Pons (tissue), 1 donor: ENCODE data around the gene AP5Z1.

Experiments used
- DNase-seq: peaks from one replicate; pipeline ENCODE4 v3.0.0-alpha.2; 2016; ENCODE audit warnings: low spot score

The AP5Z1 gene, protein sequence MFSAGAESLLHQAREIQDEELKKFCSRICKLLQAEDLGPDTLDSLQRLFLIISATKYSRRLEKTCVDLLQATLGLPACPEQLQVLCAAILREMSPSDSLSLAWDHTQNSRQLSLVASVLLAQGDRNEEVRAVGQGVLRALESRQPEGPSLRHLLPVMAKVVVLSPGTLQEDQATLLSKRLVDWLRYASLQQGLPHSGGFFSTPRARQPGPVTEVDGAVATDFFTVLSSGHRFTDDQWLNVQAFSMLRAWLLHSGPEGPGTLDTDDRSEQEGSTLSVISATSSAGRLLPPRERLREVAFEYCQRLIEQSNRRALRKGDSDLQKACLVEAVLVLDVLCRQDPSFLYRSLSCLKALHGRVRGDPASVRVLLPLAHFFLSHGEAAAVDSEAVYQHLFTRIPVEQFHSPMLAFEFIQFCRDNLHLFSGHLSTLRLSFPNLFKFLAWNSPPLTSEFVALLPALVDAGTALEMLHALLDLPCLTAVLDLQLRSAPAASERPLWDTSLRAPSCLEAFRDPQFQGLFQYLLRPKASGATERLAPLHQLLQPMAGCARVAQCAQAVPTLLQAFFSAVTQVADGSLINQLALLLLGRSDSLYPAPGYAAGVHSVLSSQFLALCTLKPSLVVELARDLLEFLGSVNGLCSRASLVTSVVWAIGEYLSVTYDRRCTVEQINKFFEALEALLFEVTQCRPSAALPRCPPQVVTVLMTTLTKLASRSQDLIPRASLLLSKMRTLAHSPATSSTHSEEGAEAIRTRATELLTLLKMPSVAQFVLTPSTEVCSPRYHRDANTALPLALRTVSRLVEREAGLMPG

DNA sequence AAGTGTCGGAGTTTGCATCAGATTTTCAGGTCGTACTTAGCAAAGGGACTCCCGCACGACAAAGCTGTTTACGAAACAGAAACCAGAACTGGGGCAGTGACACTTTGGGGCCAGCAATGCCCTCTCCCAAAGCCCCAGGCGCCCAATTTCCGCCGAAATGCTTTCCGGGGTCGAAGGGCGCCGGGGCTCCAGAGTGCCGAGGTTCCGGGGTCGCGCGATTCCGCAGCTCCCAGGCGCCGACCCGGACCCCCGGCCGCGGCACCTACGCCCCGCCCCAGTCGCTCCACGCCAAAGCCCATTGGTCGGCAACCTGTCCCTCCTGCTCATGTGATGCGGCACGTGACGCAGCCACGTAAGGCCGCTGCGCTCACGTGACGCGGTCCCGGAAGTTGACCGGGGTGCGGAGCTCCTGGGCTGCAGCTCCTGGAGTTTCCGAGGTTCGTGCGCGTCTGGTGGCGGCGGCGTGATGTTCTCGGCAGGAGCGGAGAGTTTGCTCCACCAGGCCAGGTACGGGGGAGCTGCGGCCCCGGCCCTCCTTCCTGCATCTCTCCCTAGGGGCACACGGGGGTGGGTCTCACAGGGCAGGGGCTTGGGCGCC lies at the start of gene AP5Z1:
AP5Z1 (plus strand) TSS at position 374 of the 598 bp plus-strand sequence; CDS start at position 467, 93 bp downstream.
- DNase-seq, result peak; percentile 95

DNA sequence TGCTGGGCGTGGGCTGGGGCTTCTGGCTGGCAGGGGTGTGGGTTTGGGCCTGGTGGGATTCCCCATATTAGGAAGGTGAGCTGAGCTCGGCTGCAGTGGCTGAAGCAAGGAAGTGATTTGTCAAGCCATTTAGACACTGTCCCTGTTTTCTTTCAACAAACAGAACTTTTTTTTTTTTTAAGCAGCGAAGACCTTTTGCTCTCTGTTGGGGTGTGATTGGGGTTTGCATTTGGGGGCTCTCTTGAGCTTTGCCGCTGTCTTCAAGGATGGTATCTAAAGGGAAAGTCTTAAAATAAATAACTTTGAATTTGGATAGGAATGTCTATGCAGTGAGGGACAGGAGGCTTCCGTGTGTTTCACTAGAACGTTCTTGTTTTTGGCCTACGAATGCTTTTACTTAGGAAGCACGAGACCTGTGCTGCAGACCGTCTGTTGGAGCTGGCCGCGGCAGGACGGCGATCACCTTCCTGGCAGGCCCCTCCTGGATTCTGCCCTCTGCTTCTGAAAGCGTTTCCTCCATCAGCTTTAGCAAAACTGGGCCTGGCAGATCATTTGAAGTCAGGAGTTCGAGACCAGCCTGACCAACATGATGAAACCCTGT lies 49.5 kb upstream of the AP5Z1 start:
- no peak for DNase-seq

DNA sequence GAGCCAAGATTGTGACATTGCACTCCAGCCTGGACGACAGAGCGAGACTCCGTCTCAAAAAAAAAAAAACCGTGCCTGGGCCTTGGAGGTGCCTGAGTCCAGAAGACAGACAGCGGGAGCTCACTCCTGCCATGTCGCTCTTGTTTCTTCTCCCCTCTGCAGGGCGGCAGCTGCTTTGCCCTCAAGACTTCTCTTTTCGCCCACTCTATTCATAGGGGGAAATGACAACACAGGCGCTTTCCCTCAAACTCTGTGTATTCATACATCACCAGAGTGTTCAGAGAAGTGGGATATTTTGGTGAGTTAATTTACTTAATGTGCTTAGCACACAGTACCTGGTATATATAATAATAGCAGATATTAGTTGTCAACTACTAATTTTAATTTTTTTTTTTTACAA lies 48.9 kb upstream of the AP5Z1 start:
- no peak for DNase-seq

DNA sequence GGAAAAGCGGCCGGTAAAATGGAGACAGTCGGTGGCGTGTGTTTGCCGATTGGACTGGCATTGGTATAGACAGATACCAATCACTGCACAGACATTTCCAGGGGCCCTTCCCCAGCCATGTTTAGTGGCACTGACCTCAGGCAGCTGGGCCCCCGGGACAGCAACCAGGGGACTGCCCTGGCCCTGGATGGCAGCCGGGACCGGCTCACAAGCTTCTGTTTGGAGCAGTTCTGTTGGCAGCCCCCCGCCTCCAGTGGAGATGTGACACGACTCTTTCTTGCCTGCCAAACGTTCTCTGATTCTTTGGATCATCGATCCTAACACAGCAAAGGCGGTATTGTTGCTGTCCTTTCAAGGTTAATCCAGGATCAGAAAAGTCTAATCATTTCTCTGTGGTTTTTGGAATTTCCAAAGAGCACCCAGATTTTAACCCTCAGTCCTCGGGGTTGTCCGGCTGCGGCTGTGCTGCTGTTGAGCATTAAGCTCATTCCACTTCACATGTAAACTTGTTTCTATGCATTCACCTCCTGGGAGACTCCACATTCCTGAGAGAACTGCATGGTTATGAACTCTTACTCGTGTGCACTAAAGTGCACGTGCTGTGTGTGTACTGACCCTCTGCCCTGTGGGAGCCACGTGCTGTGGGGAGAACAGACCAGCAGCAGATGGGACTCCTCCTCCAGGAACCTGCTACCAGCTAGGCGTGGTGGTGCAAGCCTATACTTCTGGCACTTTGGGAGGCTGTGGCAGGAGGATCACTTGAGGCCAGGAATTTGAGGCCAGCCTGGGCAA lies 47.3 kb upstream of the AP5Z1 start:
- DNase-seq, result no peak

DNA sequence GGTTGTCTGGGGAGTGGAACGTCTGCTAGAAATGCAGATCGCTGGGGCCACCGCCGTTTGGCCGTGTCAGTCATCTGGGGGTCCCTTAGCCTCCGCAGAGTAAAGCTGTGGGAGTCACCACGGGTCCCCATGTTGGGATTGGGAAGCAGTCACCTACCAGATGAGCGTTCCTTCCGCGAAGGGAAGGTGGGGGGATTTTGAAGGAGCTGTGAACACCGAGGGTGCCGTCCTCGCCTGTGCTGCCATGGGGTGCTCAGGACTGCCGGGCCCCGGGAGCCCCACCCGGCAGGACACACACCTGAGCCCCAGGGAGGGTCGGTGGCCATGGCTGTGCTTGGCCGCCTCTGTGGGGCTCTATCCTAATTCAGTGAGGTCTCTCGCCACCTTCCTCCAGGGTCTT lies 46.2 kb upstream of the AP5Z1 start:
- no peak for DNase-seq

DNA sequence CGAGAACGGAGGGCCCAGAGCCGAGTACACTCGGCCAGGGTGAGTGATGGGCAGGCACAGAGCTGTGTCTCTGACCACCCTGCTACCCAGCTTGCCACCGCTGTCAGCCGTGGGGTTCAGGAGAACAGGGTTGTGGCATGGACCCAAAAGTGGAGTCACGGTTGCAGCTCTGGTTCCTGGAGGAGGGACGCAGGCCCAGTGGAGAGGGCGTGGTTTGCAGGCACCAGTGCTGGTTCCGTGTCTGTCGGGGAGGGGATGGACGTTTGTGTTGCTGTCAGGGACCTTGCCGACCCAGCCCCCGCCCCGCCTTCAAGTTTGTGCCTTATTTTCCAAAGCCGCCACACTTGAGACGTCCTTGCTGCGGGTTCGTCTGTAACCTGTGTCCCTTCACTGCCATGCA lies 45.1 kb upstream of the AP5Z1 start:
- DNase-seq, result no peak

DNA sequence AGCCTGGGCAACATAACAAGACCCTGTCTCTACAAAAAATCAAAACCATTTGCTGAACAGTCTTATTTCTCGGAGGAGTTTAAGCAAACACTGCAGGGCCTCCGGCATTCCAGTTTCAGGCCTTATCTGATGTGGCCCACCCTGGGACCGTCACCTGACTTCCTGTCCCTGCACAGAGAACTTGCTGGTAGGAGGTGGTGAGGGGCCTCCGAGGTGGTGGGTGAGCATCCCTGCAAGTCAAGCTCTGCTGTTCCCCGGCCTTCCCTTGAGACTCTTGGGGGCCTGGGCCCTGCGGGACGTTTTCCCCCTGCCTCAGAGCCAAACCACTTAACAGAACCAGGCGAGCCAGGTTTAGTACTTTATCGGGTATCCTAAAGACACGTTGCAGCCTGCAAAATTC lies 44.5 kb upstream of the AP5Z1 start:
- DNase-seq, result no peak

DNA sequence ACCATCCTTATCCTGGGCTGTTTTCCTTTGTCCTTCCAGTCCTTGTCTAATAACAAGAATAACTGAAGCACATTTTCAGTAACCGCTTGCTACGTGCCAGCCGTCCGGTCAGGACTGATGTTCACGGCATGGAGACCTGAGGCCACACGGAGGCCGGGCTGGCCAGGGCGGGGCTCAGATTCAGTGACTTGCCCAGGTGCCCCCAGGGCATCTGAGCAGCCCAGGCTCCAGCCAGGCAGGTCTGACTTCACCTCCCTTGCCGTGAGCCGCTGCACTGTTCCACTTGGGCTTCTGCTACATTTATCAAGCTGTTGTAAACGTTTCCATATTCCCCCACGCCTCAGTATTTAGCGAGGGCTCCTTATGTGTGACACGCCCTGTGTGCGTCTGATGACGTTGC lies 43.6 kb upstream of the AP5Z1 start:
- DNase-seq, result no peak

DNA sequence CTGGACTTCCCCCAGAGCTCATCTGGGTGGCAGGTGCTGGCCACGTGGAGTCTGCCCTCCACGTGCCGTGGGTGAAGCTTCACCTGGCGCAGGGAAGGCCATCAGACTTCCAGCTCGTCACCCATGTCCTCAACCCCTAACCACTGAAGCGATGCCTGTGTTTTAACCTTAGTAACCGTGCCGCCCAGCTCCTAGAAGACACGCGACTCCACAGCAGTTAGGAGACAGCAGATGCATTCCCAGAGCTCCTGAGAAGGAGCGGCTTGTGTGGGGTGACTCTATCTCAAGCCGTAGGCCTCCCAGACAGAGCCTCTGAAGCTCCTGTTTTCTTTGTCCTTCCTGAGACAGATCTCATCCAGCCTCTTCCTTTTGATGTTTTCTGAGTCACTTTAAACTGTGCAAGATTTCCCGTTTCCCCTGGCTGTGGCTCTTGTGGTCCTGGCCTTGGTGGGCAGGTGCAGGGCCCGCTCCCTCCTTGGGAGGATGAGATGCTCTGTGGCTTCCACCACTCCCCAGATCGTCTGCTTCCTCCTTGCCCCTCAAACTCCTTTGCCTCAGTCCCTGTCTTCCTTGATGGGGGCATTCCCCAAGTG lies 41.4 kb upstream of the AP5Z1 start:
- DNase-seq, result no peak

DNA sequence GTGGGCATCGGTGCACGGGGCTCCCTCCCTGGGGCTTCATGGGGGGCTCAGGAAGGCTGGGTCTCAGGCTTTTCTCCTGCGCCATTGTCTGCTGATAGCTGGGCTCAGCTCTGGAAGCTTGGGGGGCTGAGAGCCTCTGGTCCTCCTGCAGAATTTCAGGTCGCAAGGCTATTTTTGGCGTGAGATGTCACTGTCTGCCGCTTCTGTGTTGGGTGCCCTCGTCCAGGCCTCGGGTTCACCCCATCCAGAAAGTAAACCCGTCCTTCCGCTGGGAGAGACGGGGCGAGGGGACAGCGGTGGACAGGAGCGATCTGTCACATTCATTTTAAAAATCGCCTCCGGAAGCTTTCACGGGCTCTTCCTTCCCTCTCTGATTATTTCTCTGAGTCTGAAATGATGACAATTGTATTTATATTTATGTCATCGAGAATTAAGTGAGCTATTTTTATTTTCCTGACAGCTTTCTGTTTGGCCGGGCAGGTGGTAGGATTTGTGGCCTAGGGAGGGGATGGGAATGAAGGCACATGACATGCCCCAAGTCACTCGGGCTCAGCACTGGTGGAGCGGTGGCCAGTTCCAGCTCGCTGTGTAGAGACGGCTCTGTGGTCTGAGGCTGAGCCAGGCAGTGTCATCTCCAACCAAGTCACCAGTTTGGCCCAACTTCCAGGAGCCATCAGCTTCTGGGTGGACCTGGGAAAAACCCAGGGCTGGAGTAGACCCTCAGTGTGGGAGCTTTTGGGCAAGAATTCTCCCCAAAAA lies 40.7 kb upstream of the AP5Z1 start:
- DNase-seq, result peak; percentile 83

DNA sequence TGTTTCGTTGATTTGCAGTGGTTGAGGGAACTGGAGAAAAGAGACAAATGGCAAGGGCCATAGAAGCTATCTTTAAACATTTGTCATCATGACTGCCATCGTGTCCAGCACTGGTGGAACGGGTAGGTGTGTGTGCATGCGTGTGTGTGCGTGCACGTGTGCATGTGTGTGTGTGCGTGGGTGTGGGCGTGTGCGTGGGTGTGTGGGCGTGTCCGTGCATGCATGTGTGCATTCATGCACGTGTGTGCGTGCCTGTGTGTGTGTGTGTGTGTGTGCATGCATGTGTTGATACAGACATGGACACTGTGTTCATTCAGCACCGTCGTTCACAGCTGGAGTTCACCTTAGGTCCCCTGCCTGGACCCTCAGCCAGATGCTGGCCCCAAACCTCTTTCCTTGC lies 38.1 kb upstream of the AP5Z1 start:
- no peak for DNase-seq

DNA sequence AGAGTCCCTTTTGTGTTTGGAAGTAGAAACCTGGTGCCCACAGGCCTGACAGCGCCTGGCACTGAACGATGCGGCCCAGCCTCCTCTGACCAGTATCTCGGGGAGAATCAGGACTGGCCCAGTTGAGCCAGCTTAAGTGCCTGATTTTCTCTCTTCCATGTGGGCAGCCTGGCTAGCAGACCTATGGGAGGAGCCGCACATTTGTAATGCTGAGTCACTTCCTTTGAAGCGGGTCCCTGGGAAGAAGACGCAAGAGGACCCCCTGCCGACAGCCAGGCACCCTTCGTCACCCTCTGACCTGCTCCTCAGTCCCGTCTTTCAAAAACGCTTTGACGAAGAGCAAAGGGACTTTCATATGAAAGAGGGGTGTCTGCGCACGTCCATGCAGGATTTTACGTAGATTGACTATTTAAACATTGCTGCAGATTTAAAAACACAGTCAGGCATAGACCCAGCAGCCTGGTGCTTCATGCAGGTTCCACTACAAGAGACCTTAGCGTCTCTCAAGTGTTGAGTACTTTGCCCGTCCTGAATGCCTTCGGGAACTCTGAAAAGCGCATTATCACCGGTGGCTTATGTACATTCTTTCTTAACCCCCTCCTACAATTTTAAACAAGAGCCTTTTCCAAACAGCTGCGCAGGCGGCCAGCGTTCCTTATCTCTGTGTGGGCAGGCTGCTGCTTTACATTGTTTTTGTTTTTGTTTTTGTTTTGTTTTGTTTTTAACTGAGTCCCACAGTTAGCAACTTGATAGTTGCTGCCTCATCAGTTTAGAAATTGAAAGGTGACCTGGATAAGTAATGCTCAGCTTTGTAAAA lies 36.5 kb upstream of the AP5Z1 start:
- peak; percentile 71 for DNase-seq

DNA sequence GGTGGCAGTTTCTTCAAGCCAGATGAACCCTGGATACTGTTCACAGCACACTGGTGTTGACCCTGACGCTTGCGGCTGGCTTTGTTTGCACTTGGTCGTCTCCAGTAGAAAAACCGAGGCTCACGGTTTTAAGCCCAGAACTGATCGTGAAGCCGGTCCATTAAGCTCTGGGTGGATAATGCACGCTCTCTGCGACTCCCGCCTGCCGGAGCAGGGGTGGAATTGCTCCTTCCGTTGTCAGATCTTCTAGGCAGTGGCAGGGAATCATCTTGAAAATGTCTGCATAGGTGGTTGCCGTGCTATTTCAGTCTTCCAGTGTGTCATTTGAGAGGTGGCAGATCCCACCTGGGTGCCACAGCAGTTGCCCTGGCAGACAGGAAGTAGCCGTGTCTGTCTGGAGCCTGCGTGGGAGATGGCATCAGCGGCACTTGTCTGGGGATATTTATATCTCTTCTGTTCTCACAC lies 35.9 kb upstream of the AP5Z1 start:
- DNase-seq, result peak; percentile 72

DNA sequence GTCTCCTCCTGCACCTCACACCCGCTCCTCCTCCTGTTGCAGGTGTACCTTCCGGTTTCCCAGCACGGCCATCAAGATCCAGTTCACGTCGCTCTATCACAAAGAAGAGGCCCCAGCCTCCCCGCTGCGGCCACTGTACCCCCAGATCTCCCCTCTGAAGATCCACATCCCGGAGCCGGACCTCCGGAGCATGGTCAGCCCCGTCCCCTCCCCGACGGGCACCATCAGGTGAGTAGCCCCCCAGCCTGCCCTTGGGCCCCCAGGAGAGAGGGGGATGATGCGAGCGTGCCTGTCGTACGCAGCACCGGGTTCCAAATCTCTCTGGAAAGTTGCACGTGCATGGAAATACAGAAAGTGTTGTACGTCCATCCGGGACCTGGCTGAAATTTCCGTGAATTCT lies 34.6 kb upstream of the AP5Z1 start:
- no peak for DNase-seq

DNA sequence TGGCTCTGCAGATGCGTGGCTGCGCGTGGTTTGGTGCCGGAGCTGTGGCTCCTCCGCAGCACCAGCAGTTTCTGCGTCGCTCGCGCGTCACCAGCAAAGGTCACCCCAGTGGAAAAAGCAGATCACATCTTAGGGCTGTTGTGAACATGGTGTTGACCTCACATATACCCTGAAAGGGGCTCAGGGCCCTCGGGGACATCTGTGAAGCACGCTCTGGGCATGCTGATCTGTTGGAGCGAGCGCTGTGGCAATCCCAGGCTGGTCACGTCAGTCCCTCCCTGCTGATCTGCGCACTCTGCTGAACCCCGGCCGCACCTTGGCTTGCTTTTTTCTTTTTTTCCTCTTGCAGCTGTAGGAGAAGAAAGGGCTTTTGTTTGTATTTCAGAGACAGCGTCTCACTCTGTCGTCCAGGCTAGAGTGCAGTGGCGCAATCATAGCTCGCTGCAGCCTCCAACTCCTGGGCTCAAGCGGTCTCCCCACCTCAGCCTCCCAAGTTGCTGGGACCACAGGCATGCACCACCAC lies 33.3 kb upstream of the AP5Z1 start:
- peak; percentile 74 for DNase-seq

DNA sequence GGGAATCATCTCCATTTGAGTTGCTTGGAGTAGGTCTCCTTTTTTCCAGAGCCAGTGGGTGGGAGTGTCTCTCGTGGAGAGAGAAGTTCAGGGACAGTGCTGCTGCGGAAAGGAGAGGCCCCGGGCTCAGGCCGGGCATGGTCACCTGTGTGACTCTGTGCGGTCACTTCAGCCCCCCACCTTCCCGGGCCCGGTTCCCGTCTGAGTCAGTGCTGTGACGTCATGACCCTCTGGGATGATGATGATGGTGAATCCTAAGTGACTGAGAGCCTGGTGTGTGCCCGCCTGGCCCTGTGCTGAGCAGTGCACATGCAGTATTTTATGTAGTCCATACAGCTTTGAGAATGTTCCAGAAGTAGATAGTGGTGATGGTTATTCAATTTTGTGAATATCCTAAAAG lies 32.6 kb upstream of the AP5Z1 start:
- no peak for DNase-seq

DNA sequence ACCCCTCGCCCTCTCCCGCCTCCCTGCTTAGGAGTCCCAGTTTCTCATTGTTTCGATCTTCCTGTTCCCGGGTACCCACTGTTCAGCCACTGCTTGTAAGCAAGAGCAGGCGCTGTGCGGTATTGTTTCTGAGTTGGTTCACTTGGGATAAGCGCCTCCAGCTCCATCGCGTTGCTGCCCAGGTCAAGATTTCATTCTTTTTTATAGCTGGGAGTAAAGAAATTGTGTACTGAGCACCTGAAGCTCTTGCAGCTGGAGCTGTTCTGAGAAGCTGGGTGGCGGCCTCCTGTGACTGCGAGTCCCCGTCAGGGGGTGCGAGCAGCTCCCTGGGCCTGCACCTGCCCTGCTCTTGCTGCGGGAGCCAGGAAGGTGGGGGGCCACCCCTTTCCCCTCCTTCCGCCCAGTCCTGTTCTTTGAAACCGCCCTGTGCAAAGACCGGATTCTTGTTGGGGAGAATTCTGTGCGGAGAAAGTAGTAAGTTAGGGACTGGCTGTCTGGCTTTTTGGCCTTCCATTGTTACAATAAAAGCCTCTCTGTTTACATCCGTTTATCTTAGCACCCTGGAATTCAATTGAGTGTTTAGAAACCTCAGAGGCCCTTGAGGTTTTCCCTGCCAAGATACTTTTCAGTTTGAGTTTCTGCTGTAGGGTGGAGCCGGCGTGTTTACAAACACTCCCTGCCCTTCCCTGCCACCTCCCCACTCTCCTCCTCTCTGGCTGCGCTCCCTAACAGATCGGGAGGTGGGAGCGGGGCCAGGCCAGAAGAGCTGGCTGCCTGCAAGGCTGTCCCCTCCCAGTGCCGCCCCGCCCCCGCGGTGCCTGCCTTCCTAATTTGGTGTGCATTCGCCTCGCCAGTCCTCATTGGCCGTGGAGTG lies 30.8 kb upstream of the AP5Z1 start:
- DNase-seq, result peak; percentile 95

DNA sequence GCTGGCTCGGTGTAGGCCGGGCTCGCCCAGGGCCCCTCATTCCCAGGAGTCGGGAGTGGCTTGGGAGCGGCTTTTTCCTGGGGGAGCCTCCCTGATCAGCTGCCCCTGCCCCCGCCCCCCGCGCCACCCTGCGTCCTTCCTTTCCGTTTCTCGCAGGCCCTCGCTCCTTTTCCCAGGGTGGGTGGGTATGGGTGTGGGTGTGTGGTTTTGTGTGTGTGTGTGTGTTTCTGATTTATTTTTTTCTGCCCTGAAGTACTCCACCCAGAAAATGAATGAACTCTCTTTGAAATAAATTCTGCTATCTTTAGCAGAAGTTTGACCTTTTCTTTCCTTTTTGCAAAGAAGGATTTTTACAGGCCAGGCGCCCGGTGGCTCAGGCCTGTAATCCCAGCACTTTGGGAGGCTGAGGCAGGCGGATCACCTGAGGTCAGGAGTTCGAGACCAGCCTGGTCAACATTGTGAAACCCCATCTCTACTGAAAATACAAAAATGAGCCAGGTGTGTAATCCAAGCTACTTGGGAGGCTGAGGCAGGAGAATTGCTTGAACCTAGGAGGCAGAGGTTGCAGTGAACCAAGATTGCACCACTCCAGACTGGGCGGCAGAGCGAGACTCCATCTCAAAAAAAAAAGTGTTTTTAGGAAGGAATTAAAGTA lies 30.0 kb upstream of the AP5Z1 start:
- no peak for DNase-seq
